NCI-H1048 (cell line): Measurements from ENCODE around the gene C1orf74.

Experiments used
- DNase-seq: peaks from one replicate; lab custom pipeline; 2025; lab: John Stamatoyannopoulos, UW

The C1orf74 gene

DNA sequence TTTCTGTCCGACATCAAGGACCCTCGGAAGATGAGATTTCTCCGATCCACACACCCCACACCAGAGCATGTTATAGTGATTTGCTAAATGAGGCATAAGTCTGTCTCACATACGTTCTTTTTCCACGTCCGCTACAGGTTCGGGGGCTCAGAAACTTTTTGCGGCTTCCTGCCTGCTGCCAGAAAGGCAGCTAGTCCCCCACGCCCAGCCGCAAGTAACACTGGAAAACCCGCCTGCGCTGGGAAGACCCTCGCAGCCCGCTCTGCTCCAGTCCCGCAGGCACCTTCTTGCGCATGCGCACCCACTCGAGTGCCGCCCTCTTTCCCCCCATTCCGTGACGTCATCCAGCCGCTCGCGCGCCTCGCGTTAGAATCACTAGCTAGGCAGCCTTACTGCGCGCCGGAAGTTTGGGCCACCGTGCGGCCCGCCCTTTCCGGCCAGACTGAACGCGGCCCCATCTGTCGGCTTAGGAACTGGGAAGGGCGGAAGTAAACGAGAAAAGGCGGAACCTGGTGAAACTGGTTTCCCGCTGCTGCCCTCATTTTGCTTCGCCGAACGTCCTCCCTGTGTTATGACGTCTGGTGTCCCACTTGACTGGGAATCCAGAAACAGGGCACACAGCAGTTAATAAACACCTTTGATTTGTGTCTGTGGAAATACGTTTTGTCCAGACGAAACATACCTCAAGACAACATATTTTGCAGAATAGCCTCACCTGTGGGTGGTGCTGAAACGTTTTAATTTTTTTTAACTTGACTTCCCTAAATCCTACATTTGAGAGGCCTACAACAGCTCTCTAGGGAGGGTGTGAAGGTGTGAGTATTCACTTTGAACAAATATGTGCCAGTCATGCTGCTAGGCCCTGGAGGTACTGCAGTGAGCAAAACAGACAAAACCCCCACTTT, at the start of gene C1orf74:
C1orf74 (minus strand) TSS at position 295 of the 905 bp plus-strand sequence. CDS start 925 bp downstream, outside the sequence.
- DNase-seq: peak; percentile 99

DNA sequence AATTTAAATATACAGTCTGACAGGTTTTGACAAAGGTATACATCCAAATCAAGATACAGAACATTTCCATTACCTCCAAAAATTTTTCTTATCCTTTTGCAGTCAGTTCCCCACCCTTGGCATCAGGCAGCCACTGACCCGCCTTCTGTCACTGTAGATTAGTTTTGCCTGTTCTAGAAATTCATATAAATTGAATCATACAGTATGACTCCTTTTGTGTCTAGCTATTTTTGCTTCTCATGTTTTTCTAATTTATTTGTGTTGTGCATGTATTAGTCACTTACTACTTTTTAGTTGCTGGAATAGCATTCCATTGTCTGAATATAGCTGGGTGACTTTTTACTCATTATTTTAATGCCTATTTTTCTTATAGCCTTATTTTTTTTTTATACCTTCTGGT, 47.3 kb upstream of the C1orf74 start:
- DNase-seq: no peak

GRCh38 chr1:209830722-209831121, 46.4 kb upstream of the C1orf74 start:
- DNase-seq: no peak

GRCh38 chr1:209829716-209830115, 45.4 kb upstream of the C1orf74 start:
- no peak for DNase-seq

- peak; percentile 91 for DNase-seq
These were observed 43.3 kb upstream of the C1orf74 start, which contains the start of gene UTP25 for GRCh38 chr1:209827384-209828262. TSS of gene UTP25 (plus strand) at chr1:209827972. CDS start at chr1:209828064, 92 bp downstream.

- no peak for DNase-seq
These were observed 41.5 kb upstream of the C1orf74 start for GRCh38 chr1:209825591-209826434.

GRCh38 chr1:209823143-209824041, 39.0 kb upstream of the C1orf74 start:
- no peak for DNase-seq

GRCh38 chr1:209822706-209823105, 38.3 kb upstream of the C1orf74 start:
- no peak for DNase-seq

DNA sequence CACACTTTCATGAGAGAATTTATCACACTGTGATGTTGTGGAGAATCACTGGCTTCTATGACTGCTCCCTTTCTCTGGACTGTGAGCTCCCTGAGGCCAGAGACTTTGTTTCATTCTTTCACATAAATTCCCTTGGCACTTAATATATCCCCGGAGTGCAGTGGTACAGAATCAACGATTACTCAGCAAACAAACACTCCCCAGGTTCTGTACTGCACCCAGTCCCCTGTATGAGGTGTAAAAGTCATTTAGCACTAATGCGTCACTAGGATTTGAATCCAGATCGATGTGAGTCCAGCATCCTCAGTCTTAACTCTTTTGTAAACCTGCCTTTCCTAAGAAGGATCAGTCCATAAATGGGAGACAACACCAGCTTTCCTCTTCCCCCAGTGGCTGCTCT, 36.6 kb upstream of the C1orf74 start:
- DNase-seq: no peak

- no peak for DNase-seq
These were observed 34.7 kb upstream of the C1orf74 start for GRCh38 chr1:209819058-209819457.

GRCh38 chr1:209817691-209818090, 33.3 kb upstream of the C1orf74 start:
- no peak for DNase-seq

DNA sequence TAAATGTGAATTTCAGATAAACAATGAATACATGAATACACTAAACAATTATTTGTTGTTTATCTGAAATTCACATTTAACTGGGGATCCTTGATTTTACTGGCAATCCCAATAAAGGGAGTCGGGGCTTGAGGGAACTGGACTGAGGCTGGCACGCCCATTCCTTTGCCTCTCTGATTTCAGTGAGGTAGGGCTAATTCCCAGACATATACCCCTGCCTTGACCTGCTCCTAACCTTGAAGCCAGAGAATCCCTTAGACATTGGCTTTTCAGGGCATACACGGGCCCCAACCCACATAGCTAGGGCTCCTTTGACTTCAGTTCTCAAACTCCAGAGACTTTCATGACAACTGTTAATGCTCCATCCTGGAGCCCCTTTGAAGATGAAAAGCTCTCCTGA, 32.6 kb upstream of the C1orf74 start:
- no peak for DNase-seq

DNA sequence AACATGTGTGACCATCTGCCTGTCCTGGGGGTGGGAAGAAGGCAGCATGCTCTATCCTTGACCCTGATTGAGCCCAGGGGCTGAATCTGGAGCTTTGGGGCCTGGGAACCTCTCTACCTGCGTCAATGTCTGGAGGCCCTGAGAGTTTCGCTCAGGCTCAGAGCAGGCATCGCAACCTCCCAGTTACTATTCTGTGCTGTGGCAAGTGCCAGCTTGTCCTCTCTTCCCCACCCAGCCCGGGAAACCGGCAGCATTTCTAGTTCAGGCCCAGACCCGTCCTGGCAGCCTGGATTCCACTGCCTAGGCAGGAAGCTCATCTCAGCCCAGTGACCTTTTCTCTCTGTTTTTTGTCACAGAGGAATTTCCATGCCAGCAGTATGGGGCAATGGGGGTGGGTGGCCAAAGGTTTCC, 31.6 kb upstream of the C1orf74 start:
- DNase-seq: no peak

DNA sequence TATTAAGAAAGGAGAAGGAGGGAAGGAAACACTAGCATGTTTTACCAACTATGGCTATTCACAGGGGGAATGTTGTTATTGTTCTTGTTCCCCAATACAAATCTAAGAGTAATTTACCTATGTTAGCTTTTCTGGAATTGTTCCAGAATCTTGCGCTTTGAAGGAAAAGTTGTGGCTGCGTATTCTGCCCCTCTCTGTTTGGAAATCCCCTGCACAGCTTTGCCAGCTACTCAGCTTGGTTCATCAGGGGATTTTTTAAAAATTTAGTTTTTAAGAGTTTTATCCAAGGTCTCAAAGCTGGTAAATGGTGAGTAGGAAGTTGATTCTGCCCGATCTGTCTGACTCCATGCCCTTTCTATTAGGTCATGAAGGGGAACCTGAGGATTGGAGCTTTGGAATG, 31.1 kb upstream of the C1orf74 start:
- no peak for DNase-seq

GRCh38 chr1:209813902-209814301, 29.5 kb upstream of the C1orf74 start:
- DNase-seq: no peak

- no peak for DNase-seq
These were observed 26.4 kb upstream of the C1orf74 start for GRCh38 chr1:209810783-209811182.

- no peak for DNase-seq
These were observed 25.3 kb upstream of the C1orf74 start for GRCh38 chr1:209809611-209810010.

GRCh38 chr1:209808059-209808581, 23.8 kb upstream of the C1orf74 start:
- DNase-seq: no peak

GRCh38 chr1:209807509-209807908, 23.1 kb upstream of the C1orf74 start:
- no peak for DNase-seq
